NCI-H524 treated with DMSO at 0.1 percent for 48 hours (cell line): ENCODE results near the gene SLC25A23.
A peak's percentile ranks its signal among the peaks of the same experiment; 100 is the strongest.

Experiments used
- DNase-seq: peaks from one replicate; lab custom pipeline; 2025; lab: John Stamatoyannopoulos, UW

SLC25A23 gene

DNA sequence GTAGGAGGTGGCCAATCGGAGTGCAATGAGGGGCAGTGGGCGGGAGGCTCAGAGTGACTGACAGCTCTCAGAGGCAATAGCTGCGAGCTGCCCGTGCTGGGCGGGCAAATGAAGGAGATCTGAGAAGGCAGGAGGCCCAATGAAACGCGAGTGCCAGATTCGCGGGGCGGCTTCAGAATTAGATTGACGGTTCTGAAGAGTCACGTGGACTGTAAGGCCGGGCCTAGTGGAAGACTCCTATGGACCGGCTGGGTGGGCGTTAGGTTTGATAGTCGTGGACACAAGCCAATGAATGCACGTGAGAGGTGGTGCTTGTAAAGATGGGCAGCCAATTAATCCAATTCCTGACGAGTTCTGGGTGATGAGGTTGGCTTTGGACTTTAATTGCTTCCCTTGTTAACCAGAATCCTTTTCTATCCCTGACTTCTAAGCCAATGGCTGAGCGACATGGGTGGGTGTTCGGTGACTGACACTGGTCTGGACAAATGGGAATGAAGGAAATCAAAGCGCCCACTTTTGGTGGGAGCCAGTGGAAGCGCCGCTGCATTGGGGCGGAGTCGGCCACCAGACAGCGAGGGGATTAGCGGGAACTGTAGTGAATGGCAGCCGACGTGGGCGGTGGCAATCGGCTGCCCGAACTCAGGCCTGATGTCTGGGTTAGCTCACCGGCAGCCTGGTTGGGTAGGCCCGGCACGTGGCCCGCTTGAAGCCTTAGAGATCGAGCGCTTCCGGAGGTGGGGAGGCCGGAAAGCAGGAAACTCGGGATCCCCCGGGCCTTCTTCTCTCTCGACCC is 34.5 kb downstream of the SLC25A23 start:
- DNase-seq = peak; percentile 100

DNA sequence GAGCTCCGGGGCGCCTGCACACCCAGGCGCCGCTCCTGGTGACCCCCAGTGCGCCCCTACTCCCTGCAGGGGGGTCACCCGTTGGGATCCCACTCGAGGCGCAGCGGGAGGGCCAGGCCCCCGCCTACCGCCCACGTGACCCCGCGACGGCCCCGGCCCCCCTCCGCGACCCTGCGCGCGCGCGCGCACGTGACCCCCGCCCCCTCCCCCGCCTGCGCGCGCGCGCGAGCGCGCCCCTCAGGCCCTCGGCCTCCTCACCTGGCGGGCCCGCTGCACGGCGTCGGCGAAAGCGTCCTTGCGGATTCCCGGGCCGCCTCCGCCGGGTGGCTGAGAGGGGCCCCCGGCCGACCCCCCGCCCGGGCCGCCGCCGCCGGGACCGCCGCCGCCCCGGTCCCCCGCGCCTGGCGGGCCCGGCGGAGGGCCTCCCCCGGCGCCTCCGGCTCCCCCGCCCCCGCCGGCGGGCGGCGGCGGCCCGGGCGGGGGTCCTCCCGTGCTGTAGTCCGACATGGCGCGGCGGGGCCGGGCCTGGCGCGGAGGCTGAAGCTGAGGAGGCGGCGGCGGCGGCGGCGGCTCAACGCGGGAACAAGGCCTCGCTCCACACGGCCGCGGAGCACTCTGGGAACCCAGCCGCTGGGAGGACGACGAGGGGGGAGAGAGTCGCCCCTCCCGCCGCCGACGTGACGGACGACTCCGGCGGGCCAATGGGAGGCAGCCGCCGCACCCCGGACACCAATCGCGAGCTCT is 35.2 kb downstream of the SLC25A23 start, which contains the start of gene KHSRP:
TSS of gene KHSRP (minus strand) at position 617 of the 744 bp plus-strand sequence. CDS start at position 507, 110 bp downstream.
- DNase-seq = no peak

- no peak for DNase-seq
Observed at GRCh38 chr19:6423499-6424194, 35.9 kb downstream of the SLC25A23 start.

GRCh38 chr19:6421075-6422014 is 38.2 kb downstream of the SLC25A23 start:
- no peak for DNase-seq

DNA sequence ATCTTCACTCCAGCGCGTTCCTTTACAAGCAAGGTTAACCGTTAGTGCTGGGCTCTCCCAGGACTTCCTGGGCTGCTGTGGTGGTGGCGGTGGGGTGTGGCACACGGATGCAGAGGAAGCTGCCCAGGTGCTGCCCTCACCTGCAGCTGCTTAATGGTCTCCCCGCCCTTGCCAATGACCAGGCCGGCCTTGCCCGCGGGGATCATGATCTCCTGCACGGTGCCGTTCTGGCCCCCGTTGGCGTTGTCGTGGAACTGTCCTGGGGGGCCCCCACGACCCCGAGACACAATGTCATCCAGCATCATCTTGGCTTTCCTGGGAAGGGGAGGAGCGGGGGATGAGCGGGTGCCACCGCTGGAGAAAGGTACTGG is 41.0 kb downstream of the SLC25A23 start:
- DNase-seq = no peak

DNA sequence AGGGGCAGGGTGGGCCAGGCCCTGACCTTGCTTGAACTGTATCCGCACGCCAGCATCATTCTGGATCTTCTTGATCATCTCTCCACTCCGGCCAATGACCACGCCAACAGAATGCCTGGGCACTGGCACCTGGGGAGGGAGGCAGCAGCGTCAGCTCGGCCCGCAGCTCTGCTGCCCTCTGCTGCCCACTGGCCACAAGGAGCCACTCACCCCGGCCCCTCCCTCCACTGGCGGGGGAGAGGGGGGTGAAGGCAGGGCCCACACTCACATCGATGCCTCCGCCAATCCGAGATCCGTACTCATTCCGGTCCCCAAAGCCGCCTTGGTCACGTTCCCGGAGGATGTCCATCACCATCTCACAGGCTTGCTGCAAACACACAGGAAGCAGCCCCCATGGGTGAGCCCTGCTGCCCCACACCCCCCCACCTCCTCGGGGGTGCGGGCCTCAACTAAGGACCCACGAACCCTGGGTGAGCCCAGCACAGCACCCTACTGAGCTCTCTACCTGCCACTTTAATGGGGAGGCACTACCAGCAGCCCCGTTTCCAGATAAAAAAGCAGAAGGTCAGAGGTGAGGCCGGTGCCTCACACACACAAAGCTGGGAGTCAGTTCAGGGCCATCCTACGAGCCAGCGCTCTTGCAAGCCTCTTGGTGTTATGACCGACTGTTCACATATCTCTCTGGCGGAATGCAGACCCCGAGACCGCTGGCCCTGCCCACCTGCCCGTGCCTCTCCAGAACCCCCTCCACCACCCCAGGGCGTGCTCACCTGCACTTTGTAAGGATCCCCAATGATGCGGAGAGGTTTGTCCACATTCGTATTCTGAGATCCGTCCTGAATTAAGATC is 41.7 kb downstream of the SLC25A23 start:
- DNase-seq = no peak

DNA sequence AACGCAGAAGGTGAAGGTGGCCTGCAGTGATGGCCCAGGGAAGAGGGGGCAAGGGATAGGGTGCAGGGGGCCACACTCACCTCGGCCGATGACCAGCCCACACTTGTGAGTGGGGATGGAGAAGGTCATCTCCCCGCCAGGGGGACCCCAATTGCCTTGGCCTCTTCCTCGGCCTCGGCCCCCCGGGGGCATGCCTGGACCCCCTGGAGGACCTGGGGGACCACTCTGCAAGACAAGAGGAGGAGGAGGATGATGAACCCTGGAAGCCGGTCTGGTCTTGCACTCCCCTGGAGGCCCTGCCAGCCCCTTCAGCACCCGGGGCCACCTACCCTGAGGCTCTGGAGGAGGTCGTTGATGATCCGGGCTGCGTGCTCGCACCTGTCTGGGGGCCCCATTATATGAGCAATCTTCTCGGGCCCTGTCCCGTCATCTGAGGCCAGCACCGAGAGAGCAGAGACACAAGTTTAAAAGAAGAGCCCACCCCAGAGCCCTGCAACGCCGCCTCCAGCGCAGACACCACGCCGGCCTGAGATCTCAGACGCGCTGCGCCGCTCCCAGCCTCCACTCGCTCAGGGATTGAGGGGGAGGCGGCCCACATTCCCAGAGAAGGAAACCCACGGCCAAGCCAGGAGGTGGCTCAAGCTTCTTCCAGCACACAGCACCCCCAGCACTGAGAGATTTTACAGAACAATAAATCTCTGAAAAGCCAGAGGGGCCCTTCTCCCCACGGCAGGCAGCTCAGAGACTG is 42.8 kb downstream of the SLC25A23 start:
- DNase-seq = no peak

GRCh38 chr19:6415591-6416190 is 43.9 kb downstream of the SLC25A23 start:
- no peak for DNase-seq

DNA sequence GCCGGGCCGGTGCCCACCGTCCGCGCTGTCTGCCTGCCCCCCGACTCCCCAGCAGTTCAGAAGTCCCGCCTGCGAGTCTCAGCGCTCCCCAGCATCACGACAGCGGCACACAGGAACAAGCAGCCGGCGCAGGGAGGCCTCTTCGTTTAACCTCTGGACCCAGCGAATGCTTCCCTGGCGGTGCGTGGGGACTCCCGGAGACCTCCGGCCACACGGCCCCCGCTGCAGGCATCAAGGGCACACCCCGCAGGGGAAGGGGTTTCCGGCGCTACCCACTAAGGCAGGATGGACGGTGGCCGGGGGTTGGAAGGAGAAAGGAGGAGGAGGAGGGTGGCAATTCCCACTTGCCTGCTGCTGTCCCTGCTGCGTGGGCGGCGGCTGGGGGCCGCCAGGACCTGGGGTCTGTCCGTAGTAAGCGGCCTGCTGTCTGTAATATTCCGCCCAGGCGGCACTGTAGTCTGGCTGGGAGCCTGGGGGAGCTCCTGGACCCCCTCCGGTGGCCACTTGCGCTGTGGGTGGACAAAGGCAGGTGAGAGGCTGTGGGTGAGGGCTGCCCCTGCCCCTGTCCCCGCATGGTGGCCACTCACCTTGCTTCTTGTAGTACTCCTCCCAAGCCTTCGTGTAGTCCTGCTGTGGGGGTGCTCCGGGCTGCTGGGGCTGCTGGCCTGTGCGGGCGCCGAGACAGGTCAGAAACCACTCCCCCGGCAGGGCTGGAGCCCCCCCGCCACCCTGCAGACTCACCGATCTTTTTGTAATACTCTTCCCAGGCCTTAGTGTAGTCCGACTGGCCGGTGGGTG is 44.6 kb downstream of the SLC25A23 start:
- DNase-seq = no peak

DNA sequence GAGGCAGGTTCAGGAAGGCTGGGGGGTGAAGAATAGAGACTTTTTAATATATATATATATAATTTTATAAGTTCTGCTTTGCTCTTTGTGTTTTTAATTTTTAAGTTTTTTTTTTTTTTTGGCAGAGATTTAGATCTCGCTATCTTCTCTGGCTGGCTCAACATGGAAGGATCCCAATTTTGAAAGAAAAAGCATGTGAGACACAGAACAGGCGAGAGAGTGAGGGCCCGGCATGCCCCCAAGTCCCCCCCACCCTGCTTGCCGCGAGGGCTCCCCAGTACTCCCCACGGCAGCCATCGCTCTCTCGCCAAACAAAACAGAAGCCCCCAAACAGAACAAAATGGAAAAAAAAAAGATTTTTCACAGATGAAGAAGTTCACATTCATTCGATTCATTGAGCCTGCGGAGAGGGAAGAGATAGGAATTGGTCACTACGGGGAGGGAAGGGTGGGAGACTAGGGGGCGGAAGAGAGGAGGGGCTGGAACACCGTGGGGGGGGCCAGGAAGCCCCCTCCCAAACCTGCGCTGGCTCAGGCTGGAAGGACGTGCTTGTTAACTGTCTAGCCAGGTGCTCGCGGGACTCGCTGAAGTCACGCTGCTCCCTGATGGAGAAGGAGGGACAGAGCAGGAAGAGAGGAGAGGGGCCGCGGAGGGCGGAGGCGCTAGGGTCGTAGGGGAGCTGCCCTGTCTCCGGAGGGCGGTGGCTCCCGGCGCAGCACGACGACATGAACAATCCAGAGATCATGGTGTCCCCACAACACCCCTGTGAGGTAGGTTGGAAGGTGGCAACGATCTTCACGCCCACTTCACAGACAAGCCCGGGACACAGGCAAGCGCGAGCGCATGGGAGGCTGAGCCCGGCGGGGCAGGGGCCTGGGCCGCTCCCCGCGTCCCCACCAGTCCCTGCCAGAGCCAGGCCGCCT is 45.6 kb downstream of the SLC25A23 start:
- no peak for DNase-seq

- DNase-seq = no peak
Observed at GRCh38 chr19:6413291-6413690, 46.3 kb downstream of the SLC25A23 start.

DNA sequence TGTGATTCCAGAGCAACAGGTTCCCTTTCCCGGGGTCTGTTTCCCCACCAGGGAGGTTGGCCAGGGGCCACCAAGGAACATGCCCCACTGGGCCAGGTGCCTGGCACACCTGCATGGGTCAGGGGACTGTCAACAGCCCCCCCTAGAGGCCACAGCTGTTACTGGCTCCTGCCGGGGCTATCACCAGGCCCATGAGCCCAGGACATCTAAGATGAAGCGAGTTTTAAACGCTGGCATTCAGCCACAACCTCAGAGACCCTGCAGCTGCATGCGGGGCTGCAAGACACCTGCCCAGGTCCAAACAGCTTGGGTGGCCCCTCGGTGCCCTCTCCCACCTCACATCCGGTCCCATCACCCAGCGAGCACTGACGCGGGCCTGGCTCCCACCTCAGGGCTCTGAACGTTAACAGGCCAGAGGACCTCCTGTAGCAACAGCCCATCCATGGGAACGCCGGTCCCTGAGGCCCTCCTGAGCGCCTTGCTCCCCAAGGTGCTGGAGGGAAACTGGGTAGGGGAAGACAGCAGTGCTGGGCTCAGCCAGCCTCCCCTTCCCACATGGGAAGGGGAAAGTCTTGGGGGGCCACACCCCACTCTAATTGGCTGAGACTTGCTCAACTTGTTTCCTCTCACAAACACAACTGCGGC is 47.0 kb downstream of the SLC25A23 start:
- DNase-seq = no peak

DNA sequence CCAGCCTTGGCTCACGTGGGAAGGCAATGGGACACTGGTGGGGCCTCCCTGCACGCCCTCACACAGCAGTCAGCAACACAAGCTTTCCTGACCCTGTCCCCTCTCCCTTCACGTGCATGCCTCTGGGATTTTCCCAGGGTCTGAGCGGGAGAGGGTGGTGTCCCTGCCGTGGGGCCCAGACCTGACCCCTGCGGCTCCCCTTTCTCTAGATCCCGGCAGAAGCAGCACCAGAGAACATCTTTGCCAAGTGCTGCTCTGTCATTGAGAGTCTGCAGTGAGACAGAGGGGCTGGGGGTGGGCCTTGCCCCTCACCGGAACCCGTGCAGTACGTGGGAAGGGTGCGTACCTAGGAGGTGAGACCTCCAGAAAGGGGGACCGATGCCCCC is 47.5 kb downstream of the SLC25A23 start:
- no peak for DNase-seq

DNA sequence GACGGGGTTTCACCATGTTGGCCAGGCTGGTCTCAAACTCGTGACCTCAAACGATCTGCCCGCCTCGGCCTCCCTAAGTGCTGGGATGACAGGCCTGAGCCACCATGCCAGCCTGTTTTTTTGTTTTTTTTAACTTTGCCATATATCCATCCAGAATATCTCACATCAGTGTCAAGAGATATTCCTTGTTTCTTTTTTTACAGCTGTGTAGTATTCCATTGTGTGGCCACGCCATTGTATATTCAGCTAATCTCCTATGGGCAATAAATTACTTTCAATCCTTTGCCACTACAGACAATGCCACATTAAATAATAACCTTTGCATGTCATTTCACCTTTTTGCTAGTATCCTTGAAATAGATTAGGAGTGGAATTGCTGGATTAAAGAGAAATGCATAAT is 50.2 kb downstream of the SLC25A23 start:
- DNase-seq = no peak

DNA sequence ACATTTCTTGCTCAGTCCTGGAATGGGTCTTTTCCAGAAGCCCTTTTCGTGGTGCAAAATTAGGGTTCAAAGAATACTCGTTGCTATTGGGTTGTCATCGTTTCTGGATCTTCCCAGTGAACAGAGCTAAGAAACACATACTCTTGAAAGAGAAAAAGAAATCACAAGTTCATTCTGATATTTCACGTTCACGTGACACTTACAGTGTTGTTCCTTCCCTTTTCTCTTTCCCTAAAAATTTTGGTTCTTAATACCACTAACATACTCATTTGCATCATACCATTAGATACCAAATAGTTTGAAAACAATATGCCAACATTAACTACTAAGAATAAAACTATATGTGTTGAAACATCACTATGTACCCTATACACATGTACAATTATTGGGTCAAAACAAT is 53.2 kb downstream of the SLC25A23 start:
- no peak for DNase-seq

DNA sequence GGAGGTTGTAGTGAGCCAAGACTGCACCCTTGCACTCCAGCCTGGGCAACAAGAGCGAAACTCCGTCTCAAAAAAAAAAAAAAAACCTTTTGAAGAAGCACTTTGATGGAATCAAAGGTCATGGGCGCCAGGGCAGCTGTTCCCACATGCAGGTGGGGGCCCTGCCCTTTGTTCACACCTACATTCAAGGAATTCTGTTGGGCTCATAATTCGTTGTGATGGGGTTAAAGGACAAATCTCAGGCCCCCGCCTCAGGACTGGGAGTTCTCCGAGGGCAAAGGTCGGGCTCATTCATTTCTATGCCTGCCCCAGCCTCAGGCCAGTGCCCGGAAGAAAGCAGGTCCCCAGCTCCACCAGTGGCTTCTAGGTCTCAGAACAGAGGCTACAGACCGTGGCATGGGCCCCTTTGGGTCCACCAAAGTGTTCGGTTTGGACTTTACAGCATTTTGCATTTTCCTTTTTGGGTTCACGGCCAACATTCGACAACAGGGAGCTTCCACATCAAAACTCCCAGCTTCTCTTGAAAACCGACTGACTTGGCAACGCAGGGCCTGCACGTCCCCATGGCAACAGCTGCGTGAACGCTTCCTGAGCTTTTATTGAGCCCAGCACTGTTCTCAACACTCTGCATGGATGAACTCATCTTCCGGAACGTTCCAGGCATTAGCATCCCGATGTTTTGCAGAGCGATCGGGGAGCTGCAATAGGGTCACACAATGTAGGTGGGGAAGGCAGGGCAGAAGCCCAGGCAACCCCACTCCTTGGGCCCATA is 56.6 kb downstream of the SLC25A23 start:
- DNase-seq = no peak
